ENCODE results near the gene TTC24.
A peak's percentile ranks its signal among the peaks of the same experiment; 100 is the strongest.

The TTC24 gene

DNA sequence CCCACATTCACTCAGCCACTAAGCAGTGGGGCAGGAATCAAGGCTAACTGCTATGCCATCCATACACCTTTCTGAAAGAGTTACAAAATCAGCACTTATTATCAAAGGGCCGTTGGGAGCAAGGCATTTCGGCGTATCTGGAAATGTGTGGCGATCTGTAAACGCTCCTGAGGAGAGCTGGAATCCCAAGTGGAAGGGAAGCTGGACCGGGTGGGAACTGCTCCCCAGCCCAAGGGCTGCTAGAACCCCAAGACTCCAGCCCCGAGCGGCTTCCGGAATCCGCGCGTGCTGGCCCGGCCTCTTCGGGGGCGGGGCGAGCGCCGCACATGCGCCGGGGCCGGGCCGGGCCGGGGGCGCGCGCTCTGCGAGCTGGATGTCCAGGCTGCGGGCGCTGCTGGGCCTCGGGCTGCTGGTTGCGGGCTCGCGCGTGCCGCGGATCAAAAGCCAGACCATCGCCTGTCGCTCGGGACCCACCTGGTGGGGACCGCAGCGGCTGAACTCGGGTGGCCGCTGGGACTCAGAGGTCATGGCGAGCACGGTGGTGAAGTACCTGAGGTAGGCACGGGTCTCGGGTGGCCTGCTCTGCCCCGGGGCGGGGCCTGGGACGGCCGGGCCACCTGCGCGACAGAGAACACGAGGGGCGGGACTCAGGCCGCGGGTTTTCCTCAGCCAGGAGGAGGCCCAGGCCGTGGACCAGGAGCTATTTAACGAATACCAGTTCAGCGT, 12.1 kb downstream of the TTC24 start, which contains the start of gene NAXE:
NAXE (plus strand) TSS at position 345 of the 726 bp plus-strand sequence; CDS start at position 374, 29 bp downstream.
- no peak for DNase-seq (ENCODE audit: low spot score)
- TF ChIP-seq, protein P1, sequence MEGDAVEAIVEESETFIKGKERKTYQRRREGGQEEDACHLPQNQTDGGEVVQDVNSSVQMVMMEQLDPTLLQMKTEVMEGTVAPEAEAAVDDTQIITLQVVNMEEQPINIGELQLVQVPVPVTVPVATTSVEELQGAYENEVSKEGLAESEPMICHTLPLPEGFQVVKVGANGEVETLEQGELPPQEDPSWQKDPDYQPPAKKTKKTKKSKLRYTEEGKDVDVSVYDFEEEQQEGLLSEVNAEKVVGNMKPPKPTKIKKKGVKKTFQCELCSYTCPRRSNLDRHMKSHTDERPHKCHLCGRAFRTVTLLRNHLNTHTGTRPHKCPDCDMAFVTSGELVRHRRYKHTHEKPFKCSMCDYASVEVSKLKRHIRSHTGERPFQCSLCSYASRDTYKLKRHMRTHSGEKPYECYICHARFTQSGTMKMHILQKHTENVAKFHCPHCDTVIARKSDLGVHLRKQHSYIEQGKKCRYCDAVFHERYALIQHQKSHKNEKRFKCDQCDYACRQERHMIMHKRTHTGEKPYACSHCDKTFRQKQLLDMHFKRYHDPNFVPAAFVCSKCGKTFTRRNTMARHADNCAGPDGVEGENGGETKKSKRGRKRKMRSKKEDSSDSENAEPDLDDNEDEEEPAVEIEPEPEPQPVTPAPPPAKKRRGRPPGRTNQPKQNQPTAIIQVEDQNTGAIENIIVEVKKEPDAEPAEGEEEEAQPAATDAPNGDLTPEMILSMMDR (IDR thresholded peaks at IDR 0.05) = no peak
- Histone ChIP-seq H3K27ac (peak within 1 kb of the TSS; percentile 81 to 88), H3K4me3 (peak within 1 kb of the TSS; percentile 89)

- H3K4me3 ChIP-seq = peak overlapping the region; percentile 89
- peak overlapping the region; percentile 81 to 88 for H3K27ac ChIP-seq
- TF ChIP-seq, protein P1 (IDR thresholded peaks at IDR 0.05) = no peak
- no peak for DNase-seq (ENCODE audit: low spot score)
Measured at GRCh38 chr1:156592158-156592909, 12.8 kb downstream of the TTC24 start.

GRCh38 chr1:156592910-156593660, 13.6 kb downstream of the TTC24 start:
- TF ChIP-seq, protein P1 (IDR thresholded peaks at IDR 0.05) = no peak
- H3K27ac ChIP-seq = peak overlapping the region in 1 of 2 donors; percentile 88
- DNase-seq (ENCODE audit: low spot score) = no peak
- H3K4me3 ChIP-seq = no peak overlapping the region

DNA sequence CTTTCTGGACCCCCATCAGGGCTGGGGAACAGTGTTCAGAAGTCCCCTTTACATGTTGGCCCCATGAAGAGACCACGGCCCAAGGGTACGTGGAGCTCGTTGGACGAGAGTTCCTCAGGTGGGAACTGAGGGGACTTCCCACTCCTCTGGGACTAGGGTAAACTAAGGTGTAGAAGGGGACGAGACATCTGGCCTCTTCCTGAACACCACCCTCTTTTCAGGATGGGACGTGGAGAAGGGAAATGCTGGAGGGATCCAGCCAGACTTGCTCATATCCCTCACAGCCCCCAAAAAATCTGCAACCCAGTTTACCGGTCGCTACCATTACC, 14.1 kb downstream of the TTC24 start:
- no peak overlapping the region for H3K27ac ChIP-seq
- TF ChIP-seq, protein P1 (IDR thresholded peaks at IDR 0.05) = no peak
- H3K4me3 ChIP-seq = no peak overlapping the region
- no peak for DNase-seq (ENCODE audit: low spot score)

GRCh38 chr1:156594190-156594589, 14.7 kb downstream of the TTC24 start:
- TF ChIP-seq, protein P1 (IDR thresholded peaks at IDR 0.05) = no peak
- H3K27ac ChIP-seq = no peak overlapping the region
- no peak overlapping the region for H3K4me3 ChIP-seq
- no peak for DNase-seq (ENCODE audit: low spot score)

GRCh38 chr1:156595016-156595415, 15.5 kb downstream of the TTC24 start:
- no peak overlapping the region for H3K27ac ChIP-seq

More at GRCh38 chr1:156595016-156595415, 15.5 kb downstream of the TTC24 start:
- TF ChIP-seq, protein P1 (IDR thresholded peaks at IDR 0.05) = no peak
- H3K4me3 ChIP-seq = no peak overlapping the region
- no peak for DNase-seq (ENCODE audit: low spot score)

All from coronary artery (tissue), 2 donors.